Hepatocyte (in vitro differentiated cells): ENCODE data around the gene PSMB10.

ENCODE experiments used
- EZH2 ChIP-seq: fragments of 200-600 bp; sonication (generic); IDR thresholded peaks from 2 replicates; pipeline ENCODE4 v1.6.1; 2016; ENCODE audit warnings: antibody characterized with exemption, mild to moderate bottlenecking, borderline replicate concordance
- EZH2phosphoT487 ChIP-seq: fragments of 200-600 bp; sonication (generic); IDR thresholded peaks from one replicate; pipeline ENCODE4 v1.6.1; 2018; ENCODE audit warnings: antibody characterized with exemption, mild to moderate bottlenecking, low read depth, moderate library complexity; ENCODE audit not compliant: unreplicated experiment, severe bottlenecking
- TF ChIP-seq, protein P1 (sequence below): fragments of 200-600 bp; sonication (generic); IDR thresholded peaks from 2 replicates; pipeline ENCODE4 v1.5.1; 2016; ENCODE audit warnings: antibody characterized with exemption, mild to moderate bottlenecking; ENCODE audit not compliant: poor library complexity

DNA sequence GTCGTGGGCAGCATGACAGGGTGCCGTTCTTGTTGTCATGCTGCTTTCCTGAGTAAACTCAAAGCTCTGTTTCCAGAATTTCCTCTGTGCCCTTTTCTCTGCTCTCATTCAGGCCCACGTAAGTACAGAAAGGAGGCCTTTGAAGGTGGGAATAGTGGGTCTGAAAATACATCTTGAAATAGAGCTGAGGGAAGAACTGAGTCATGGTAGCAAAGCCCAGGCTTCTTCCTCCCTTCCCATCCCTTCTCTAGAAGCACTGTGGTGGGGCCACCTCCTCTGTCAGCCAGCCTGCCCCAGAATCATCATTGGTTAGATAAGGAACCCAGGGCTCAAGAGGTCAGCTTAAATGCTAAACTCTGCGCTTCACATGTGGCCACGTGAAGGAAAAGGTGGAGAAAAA, 14.4 kb downstream of the PSMB10 start:
- TF ChIP-seq, protein P1, sequence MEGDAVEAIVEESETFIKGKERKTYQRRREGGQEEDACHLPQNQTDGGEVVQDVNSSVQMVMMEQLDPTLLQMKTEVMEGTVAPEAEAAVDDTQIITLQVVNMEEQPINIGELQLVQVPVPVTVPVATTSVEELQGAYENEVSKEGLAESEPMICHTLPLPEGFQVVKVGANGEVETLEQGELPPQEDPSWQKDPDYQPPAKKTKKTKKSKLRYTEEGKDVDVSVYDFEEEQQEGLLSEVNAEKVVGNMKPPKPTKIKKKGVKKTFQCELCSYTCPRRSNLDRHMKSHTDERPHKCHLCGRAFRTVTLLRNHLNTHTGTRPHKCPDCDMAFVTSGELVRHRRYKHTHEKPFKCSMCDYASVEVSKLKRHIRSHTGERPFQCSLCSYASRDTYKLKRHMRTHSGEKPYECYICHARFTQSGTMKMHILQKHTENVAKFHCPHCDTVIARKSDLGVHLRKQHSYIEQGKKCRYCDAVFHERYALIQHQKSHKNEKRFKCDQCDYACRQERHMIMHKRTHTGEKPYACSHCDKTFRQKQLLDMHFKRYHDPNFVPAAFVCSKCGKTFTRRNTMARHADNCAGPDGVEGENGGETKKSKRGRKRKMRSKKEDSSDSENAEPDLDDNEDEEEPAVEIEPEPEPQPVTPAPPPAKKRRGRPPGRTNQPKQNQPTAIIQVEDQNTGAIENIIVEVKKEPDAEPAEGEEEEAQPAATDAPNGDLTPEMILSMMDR, result no peak
- no peak for TF ChIP-seq EZH2
- TF ChIP-seq EZH2phosphoT487, result no peak
